Dorsolateral prefrontal cortex (tissue), 118 donors: ENCODE results near the gene SPDYE5. TPM values are rescaled to one million over a fixed set of nuclear protein-coding genes. Genes with fewer than 3 reads are reported as not detected.

ENCODE experiments used
- total RNA-seq, 120 experiments: library from RNA; stranded (reverse); gene quantifications; one replicate each; pipeline versions ENCODE4 v1.2.3 to v1.2.4, GENCODE V29; 2022

SPDYE5 gene
- total RNA-seq, 120 experiments from 2014 or later = 0.19 to 0.86 (median 0.44) TPM; not detected in 94

Other genes starting within 250 kb of the SPDYE5 start
- 10 to 100 TPM in 74 of 120 experiments, 1 to 10 TPM in 46; 4.2 to 30.0 (median 11.2) TPM for gene TRIM73, start 96.7 kb upstream of the SPDYE5 start, total RNA-seq
- gene POM121C, start 6.0 kb upstream of the SPDYE5 start, total RNA-seq = 10 to 100 TPM; 43.0 to 81.9 (median 56.0) TPM
- 100 to 1,000 TPM in 1 of 120 experiments, 10 to 100 TPM in 119; 17.2 to 109 (median 43.6) TPM for gene HIP1, start 246.6 kb downstream of the SPDYE5 start, total RNA-seq